ENCODE measurements around the gene TST. TPM values are rescaled to one million over a fixed set of nuclear protein-coding genes. Genes with fewer than 3 reads are reported as not detected.

The TST gene
- total RNA-seq, 1 donor from 2014 or later = 39.0 TPM

GRCh38 chr22:37053310-37054055 is 34.2 kb upstream of the TST start:
- Mint-ChIP-seq H3K9me3 (ENCODE audit: unreplicated experiment) (no peaks in the 10 kb centered on the region), H3K27me3 (ENCODE audit: unreplicated experiment) (peaks cover 11% of the 10 kb centered on the region), H3K4me1 (ENCODE audit: unreplicated experiment) (peaks cover 7% of the 10 kb centered on the region), H3K4me3 (ENCODE audit: unreplicated experiment) (peak overlapping the region; percentile 62), H3K27ac (ENCODE audit: unreplicated experiment) (no peak overlapping the region), H3K36me3 (ENCODE audit: low read depth, unreplicated experiment) (peaks cover 10% of the 10 kb centered on the region)
- DNase-seq (ENCODE audit: low spot score) = no peak
- TF ChIP-seq CTCF (IDR thresholded peaks at IDR 0.05; ENCODE audit: unreplicated experiment) = no peak

- H3K4me1 Mint-ChIP-seq (ENCODE audit: unreplicated experiment) = peaks cover 7% of the 10 kb centered on the region
- TF ChIP-seq CTCF (IDR thresholded peaks at IDR 0.05; ENCODE audit: unreplicated experiment) = no peak
- H3K36me3 Mint-ChIP-seq (ENCODE audit: low read depth, unreplicated experiment) = peaks cover 6% of the 10 kb centered on the region
- H3K27ac Mint-ChIP-seq (ENCODE audit: unreplicated experiment) = peak overlapping the region; percentile 39
- H3K9me3 Mint-ChIP-seq (ENCODE audit: unreplicated experiment) = no peaks in the 10 kb centered on the region
- H3K4me3 Mint-ChIP-seq (ENCODE audit: unreplicated experiment) = peak overlapping the region; percentile 87
- DNase-seq (ENCODE audit: low spot score) = no peak
- peaks cover 11% of the 10 kb centered on the region for H3K27me3 Mint-ChIP-seq (ENCODE audit: unreplicated experiment)
Observed at GRCh38 chr22:37052386-37053309, 33.4 kb upstream of the TST start.

- Mint-ChIP-seq H3K4me3 (ENCODE audit: unreplicated experiment) (peak within 1 kb of the TSS; percentile 88), H3K36me3 (ENCODE audit: low read depth, unreplicated experiment) (peaks cover 5% of the 10 kb centered on the region), H3K27me3 (ENCODE audit: unreplicated experiment) (peaks cover 11% of the 10 kb centered on the region), H3K9me3 (ENCODE audit: unreplicated experiment) (no peaks in the 10 kb centered on the region), H3K27ac (ENCODE audit: unreplicated experiment) (peak within 1 kb of the TSS; percentile 39), H3K4me1 (ENCODE audit: unreplicated experiment) (peaks cover 7% of the 10 kb centered on the region)
- peak; percentile 72 for DNase-seq (ENCODE audit: low spot score)
- no peak for TF ChIP-seq CTCF (IDR thresholded peaks at IDR 0.05; ENCODE audit: unreplicated experiment)
Observed at GRCh38 chr22:37051391-37052385, 32.4 kb upstream of the TST start, which contains the start of gene KCTD17. KCTD17 (plus strand) TSS chr22:37051742; CDS start chr22:37051761, 19 bp downstream.

- no peak for DNase-seq (ENCODE audit: low spot score)
- Mint-ChIP-seq H3K9me3 (ENCODE audit: unreplicated experiment) (no peaks in the 10 kb centered on the region), H3K36me3 (ENCODE audit: low read depth, unreplicated experiment) (peaks cover 5% of the 10 kb centered on the region), H3K27me3 (ENCODE audit: unreplicated experiment) (peaks cover 7% of the 10 kb centered on the region), H3K4me3 (ENCODE audit: unreplicated experiment) (peak overlapping the region; percentile 88), H3K27ac (ENCODE audit: unreplicated experiment) (no peak overlapping the region), H3K4me1 (ENCODE audit: unreplicated experiment) (peaks cover 7% of the 10 kb centered on the region)
- TF ChIP-seq CTCF (IDR thresholded peaks at IDR 0.05; ENCODE audit: unreplicated experiment) = no peak
Observed at GRCh38 chr22:37050913-37051312, 31.7 kb upstream of the TST start.
